Keratinocyte (primary cell): ENCODE measurements around the gene NEGR1. TPM values are rescaled to one million over a fixed set of nuclear protein-coding genes. Genes with fewer than 3 reads are reported as not detected.
A peak's percentile ranks its signal among the peaks of the same experiment; 100 is the strongest.

Source experiments
- DNase-seq: peaks from one replicate; pipeline ENCODE4 v3.0.0-alpha.2; 2011; ENCODE audit warnings: low read depth, missing footprints, low spot score
- FAIRE-seq: peaks from 2 replicates; lab custom pipeline; 2011; peaks lifted over from hg19 to GRCh38; lab: Jason Lieb, UNC
- H2AFZ ChIP-seq: 2 replicates; pipeline ENCODE4 v1.6.0; 2012; ENCODE audit warnings: low read length, control low read depth, inconsistent platforms; ENCODE audit not compliant: control insufficient read depth
- H3K27ac ChIP-seq: 2 replicates; pipeline ENCODE4 v1.5.1; 2011; ENCODE audit warnings: low read length; ENCODE audit not compliant: control insufficient read depth, insufficient read depth
- H3K27me3 ChIP-seq: 3 replicates; pipeline ENCODE4 v1.6.0; 2011; ENCODE audit warnings: low read length; ENCODE audit not compliant: control insufficient read depth, insufficient read depth; ENCODE audit errors: extremely low read depth
- H3K36me3 ChIP-seq, 2 experiments: 2 replicates in 1 of 2; 3 replicates in 1 of 2; pipeline ENCODE4 v1.5.1; 2011; ENCODE audit warnings: low read length in 2 of 2, mild to moderate bottlenecking in 1 of 2; ENCODE audit not compliant: control insufficient read depth in 2 of 2, insufficient read depth in 2 of 2; ENCODE audit errors: extremely low read depth in 1 of 2
- H3K4me1 ChIP-seq: 3 replicates; pipeline ENCODE4 v1.5.1; 2011; ENCODE audit warnings: low read length; ENCODE audit not compliant: control insufficient read depth, insufficient read depth; ENCODE audit errors: extremely low read depth
- H3K4me2 ChIP-seq: 3 replicates; pipeline ENCODE4 v1.6.0; 2011; ENCODE audit warnings: low read depth, low read length; ENCODE audit not compliant: control insufficient read depth, insufficient read depth; ENCODE audit errors: extremely low read depth
- H3K4me3 ChIP-seq, 3 experiments: fragments of 200-600 bp in 1 of 3; sonication (generic) in 1 of 3; 2 replicates in 2 of 3; 3 replicates in 1 of 3; pipeline ENCODE4 v1.5.1; 2011 to 2016; ENCODE audit warnings: low read length in 3 of 3, mild to moderate bottlenecking in 3 of 3, control low read depth in 2 of 3, inconsistent platforms in 1 of 3, low read depth in 1 of 3, mixed read lengths in 1 of 3, mixed run types in 1 of 3, moderate library complexity in 1 of 3; ENCODE audit not compliant: control insufficient read depth in 2 of 3, insufficient read depth in 2 of 3; ENCODE audit errors: extremely low read depth in 1 of 3
- H3K79me2 ChIP-seq: 2 replicates; pipeline ENCODE4 v1.6.0; 2012; ENCODE audit warnings: low read length; ENCODE audit not compliant: control insufficient read depth, insufficient read depth
- H3K9ac ChIP-seq: 3 replicates; pipeline ENCODE4 v1.6.0; 2011; ENCODE audit warnings: low read length; ENCODE audit not compliant: control insufficient read depth, insufficient read depth; ENCODE audit errors: extremely low read depth
- H3K9me1 ChIP-seq: 3 replicates; pipeline ENCODE4 v1.6.0; 2011; ENCODE audit warnings: low read length; ENCODE audit not compliant: control insufficient read depth, insufficient read depth; ENCODE audit errors: extremely low read depth
- H3K9me3 ChIP-seq: 2 replicates; pipeline ENCODE4 v1.5.1; 2012; ENCODE audit warnings: low read depth, low read length; ENCODE audit not compliant: control insufficient read depth
- H4K20me1 ChIP-seq: 3 replicates; pipeline ENCODE4 v1.6.0; 2011; ENCODE audit warnings: low read length; ENCODE audit not compliant: control insufficient read depth, insufficient read depth; ENCODE audit errors: extremely low read depth
- EZH2 ChIP-seq: IDR thresholded peaks from one replicate; pipeline ENCODE4 v1.6.1; 2012; ENCODE audit warnings: inconsistent platforms, mild to moderate bottlenecking, low read length, moderate library complexity
- dilution Hi-C: fragments of 300-500 bp; cut with MboI; formaldehyde crosslinking; loops from one replicate; pipeline ENCODE4 v1.7.0; 2020; ENCODE audit warnings: low sequenced_read_pairs; ENCODE audit not compliant: extremely low pct_ligation_motif_present
- polyA plus RNA-seq, 5 experiments: library from polyadenylated mRNA; depleted of rRNA in 3 of 5; stranded (reverse) in 3 of 5; stranded (forward) in 1 of 5; unstranded in 1 of 5; fragments of >200 nt; gene quantifications; 1 replicate in 1 of 5; 2 replicates in 3 of 5; 3 replicates in 1 of 5; pipeline versions ENCODE4 v1.2.1 to v1.2.3, GENCODE V29; 2011 to 2012; ENCODE audit warnings: missing spikeins in 2 of 5, low read depth in 1 of 5, low replicate concordance in 1 of 5
- TF ChIP-seq, protein P1 (sequence below), 3 experiments: IDR thresholded peaks in 1 of 3; conservative IDR thresholded peaks in 1 of 3; optimal IDR thresholded peaks in 1 of 3; 2 replicates in 2 of 3; 3 replicates in 1 of 3; pipeline versions ENCODE3 to v1.5.1; 2011; ENCODE audit warnings: low read length in 3 of 3, mild to moderate bottlenecking in 3 of 3, moderate library complexity in 2 of 3, control low read depth in 1 of 3, inconsistent platforms in 1 of 3; ENCODE audit not compliant: insufficient read depth in 2 of 3; ENCODE audit errors: extremely low read depth in 1 of 3

The NEGR1 gene
- polyA plus RNA-seq, 1 donor (not counting 4 experiments of a cell fraction or from before 2014, with no cell fraction given), result 1.6 TPM

DNA sequence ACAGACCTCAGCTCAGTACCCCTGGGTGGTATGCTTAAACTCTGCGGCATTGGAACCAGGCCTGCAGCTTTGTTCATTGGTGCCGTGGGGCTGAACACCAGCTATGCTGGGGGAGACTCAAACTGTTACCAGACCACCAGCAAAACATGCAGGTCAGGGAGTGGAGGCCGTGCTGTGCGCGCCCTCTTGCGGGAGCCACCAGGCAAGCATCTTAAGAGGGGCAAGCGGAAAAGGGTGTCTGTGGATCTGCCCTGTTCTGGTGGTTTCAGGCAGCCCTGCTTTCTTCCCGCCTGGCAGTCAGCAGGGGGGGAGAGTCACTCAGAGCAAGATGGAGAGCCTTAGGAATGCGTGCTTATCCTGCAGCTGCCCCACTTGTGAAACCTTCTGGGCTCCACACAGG lies 924.6 kb downstream of the NEGR1 start:
- Histone ChIP-seq H3K9ac (no peak overlapping the region), H2AFZ (no peak overlapping the region), H3K9me3 (no peaks in the 10 kb centered on the region), H3K27ac (no peak overlapping the region), H4K20me1 (no peaks in the 10 kb centered on the region), H3K9me1 (no peaks in the 10 kb centered on the region), H3K4me1 (no peaks in the 10 kb centered on the region), H3K4me3 (no peak overlapping the region), H3K36me3 (no peaks in the 10 kb centered on the region), H3K4me2 (no peak overlapping the region), H3K79me2 (no peaks in the 10 kb centered on the region), H3K27me3 (no peaks in the 10 kb centered on the region)
- dilution Hi-C loops, result no loop called here
- DNase-seq (no peak), FAIRE-seq (no peak)
- TF ChIP-seq, protein P1, sequence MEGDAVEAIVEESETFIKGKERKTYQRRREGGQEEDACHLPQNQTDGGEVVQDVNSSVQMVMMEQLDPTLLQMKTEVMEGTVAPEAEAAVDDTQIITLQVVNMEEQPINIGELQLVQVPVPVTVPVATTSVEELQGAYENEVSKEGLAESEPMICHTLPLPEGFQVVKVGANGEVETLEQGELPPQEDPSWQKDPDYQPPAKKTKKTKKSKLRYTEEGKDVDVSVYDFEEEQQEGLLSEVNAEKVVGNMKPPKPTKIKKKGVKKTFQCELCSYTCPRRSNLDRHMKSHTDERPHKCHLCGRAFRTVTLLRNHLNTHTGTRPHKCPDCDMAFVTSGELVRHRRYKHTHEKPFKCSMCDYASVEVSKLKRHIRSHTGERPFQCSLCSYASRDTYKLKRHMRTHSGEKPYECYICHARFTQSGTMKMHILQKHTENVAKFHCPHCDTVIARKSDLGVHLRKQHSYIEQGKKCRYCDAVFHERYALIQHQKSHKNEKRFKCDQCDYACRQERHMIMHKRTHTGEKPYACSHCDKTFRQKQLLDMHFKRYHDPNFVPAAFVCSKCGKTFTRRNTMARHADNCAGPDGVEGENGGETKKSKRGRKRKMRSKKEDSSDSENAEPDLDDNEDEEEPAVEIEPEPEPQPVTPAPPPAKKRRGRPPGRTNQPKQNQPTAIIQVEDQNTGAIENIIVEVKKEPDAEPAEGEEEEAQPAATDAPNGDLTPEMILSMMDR (optimal IDR thresholded peaks at IDR 0.05 in 1 of 3, IDR thresholded peaks at IDR 0.05 in 1 of 3, conservative IDR thresholded peaks at IDR 0.05 in 1 of 3; ENCODE audit: extremely low read depth in 1 of 3, insufficient read depth in 2 of 3, low read length in 3 of 3), result peak in 1 of 3 experiments; percentile 51
- TF ChIP-seq EZH2, result no peak

DNA sequence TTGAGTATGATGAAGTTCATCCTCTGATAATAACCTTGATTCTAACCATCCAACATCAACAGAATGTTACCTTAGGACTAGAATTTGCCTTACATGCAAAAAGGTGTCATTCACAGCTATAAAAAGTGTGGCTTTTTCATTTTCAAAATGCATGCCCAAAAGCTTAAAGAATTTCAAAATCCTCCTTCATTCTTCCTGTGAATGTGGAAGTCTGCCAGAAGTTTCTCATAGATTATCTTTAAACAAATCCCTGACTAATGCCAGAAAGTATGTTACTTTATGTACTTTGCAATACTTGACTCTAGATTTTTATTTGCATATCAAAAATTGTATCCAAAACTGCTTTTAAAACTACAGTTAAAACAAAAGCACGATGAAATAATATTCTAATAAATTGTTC lies 930.9 kb downstream of the NEGR1 start:
- Histone ChIP-seq H3K4me2 (no peak overlapping the region), H3K9me1 (no peaks in the 10 kb centered on the region), H3K9me3 (no peaks in the 10 kb centered on the region), H3K79me2 (no peaks in the 10 kb centered on the region), H3K36me3 (no peaks in the 10 kb centered on the region), H2AFZ (no peak overlapping the region), H3K27me3 (no peaks in the 10 kb centered on the region), H3K4me3 (no peak overlapping the region), H4K20me1 (no peaks in the 10 kb centered on the region), H3K27ac (no peak overlapping the region), H3K9ac (no peak overlapping the region), H3K4me1 (no peaks in the 10 kb centered on the region)
- no peak for TF ChIP-seq EZH2
- TF ChIP-seq, protein P1 (optimal IDR thresholded peaks at IDR 0.05 in 1 of 3, IDR thresholded peaks at IDR 0.05 in 1 of 3, conservative IDR thresholded peaks at IDR 0.05 in 1 of 3; ENCODE audit: extremely low read depth in 1 of 3, insufficient read depth in 2 of 3, low read length in 3 of 3), result no peak
- dilution Hi-C loops, result no loop called here
- DNase-seq, result no peak
- FAIRE-seq, result no peak
